HG03097 (cell line): ENCODE results near the gene DVL1.

Experiments used
- ATAC-seq: cut with Tn5 transposase; IDR thresholded peaks from one replicate; pipeline ENCODE4 v1.9.1; 2021; ENCODE audit not compliant: unreplicated experiment, low FRiP score

The DVL1 gene

GRCh38 chr1:1356796-1357401, 7.7 kb upstream of the DVL1 start:
- ATAC-seq, result no peak

- no peak for ATAC-seq
Observed at GRCh38 chr1:1356166-1356795, 7.1 kb upstream of the DVL1 start.

GRCh38 chr1:1355416-1355815, 6.2 kb upstream of the DVL1 start:
- no peak for ATAC-seq

GRCh38 chr1:1354271-1355247, 5.3 kb upstream of the DVL1 start:
- ATAC-seq, result no peak

GRCh38 chr1:1353389-1354151, 4.4 kb upstream of the DVL1 start:
- no peak for ATAC-seq

- ATAC-seq, result no peak
Observed at GRCh38 chr1:1352786-1353388, 3.7 kb upstream of the DVL1 start.

GRCh38 chr1:1351511-1352427, 2.6 kb upstream of the DVL1 start:
- ATAC-seq, result no peak

GRCh38 chr1:1348420-1349255, 580 bp downstream of the DVL1 start:
- peak; percentile 16 for ATAC-seq

GRCh38 chr1:1347663-1348419, 1.4 kb downstream of the DVL1 start:
- ATAC-seq, result no peak

GRCh38 chr1:1347026-1347595, 2.1 kb downstream of the DVL1 start:
- no peak for ATAC-seq

- ATAC-seq, result no peak
Observed at GRCh38 chr1:1346501-1346890, 2.7 kb downstream of the DVL1 start.

- no peak for ATAC-seq
Observed at GRCh38 chr1:1345860-1346500, 3.2 kb downstream of the DVL1 start.

- no peak for ATAC-seq
Observed at GRCh38 chr1:1345384-1345783, 3.8 kb downstream of the DVL1 start.

GRCh38 chr1:1344655-1345361, 4.4 kb downstream of the DVL1 start:
- ATAC-seq, result no peak

- ATAC-seq, result no peak
Observed at GRCh38 chr1:1343811-1344421, 5.3 kb downstream of the DVL1 start.

GRCh38 chr1:1342584-1343115, 6.6 kb downstream of the DVL1 start:
- no peak for ATAC-seq
